Measurements from ENCODE around the gene SLC39A1.
"Not testable (repeated sequence)": the region's sequence is repeated elsewhere in the genome, so short reads cannot be mapped to it uniquely, and the experiment has no call there.

The SLC39A1 gene, protein sequence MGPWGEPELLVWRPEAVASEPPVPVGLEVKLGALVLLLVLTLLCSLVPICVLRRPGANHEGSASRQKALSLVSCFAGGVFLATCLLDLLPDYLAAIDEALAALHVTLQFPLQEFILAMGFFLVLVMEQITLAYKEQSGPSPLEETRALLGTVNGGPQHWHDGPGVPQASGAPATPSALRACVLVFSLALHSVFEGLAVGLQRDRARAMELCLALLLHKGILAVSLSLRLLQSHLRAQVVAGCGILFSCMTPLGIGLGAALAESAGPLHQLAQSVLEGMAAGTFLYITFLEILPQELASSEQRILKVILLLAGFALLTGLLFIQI

DNA sequence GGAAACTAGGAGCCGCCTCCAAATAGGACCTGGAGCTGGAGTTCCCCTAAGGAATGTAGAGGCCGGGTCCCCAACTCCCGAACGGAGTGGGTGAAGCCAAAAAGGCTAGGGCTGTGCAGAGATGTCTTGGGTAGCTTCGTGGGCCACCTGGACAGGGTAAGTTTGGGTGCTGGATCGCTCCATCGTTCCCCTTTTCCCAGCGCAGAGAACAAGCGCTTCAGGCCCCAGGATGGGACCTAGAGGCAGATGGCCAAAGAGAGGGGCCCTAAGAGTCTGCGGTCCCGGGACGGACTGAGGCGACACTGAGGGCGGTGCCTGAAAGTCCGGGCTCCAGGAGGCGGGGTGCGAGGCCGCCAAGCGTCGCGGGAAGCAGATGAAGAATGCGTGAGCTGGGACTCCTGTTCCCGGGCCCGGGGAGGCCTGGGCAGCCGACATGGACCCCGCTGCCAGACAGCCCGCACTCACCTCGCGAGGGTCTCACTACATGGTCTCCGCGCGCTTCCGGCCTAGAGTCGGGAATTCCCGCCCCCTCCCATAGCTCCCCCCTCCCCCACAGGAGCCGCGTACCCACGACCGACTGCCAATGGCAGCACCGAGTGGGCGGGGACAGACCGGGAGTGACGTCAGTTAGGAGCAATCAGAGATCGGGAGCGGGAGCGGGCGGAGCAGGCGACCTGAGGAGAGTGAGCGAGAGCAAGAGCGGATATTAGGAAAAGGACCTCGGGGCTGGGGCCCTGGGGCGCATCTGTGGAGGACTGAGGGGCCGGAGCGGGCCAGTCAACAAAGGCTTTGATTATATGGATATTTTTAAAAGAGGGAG is at the start of gene SLC39A1:
Gene SLC39A1 (minus strand): TSS at position 508 of the 820 bp plus-strand sequence. CDS start 822 bp downstream, outside the sequence.
- DNase-seq: peak; percentile 96

DNA sequence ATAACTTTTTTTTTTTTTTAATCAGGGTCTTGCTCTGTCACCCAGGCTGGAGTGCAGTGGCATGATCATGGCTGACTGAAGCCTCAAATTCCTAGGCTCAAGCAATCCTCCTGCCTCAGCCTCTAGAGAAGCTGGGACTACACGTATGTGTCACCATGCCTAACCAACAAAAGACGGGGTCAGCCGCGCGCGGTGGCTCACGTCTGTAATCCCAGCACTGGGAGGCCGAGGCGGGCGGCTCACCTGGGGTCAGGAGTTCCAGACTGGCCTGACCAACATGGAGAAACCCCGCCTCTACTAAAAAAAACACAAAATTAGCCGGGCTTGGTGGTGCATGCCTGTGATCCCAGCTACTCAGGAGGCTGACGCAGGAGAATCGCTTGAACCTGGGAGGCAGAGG is 49.2 kb upstream of the SLC39A1 start:
- not testable (repeated sequence) for DNase-seq

DNA sequence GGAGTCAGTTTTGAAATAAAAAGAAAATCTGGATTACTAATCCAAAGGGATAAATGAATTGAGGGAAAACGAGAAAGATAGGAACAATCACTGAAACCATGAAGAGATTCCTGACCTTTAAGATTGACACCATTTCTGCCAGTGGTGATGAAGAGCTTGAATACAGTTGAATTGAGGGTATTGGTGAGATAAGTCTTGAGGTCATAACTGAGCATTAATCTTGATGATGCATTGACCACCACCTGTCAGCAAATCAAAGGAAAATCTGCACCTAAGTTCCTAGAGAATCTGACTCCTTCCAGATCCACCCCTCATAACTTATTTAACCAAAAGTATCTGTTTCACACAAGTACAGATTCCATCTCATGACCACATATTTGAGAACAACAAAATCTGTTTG is 48.8 kb upstream of the SLC39A1 start:
- DNase-seq: no peak

DNA sequence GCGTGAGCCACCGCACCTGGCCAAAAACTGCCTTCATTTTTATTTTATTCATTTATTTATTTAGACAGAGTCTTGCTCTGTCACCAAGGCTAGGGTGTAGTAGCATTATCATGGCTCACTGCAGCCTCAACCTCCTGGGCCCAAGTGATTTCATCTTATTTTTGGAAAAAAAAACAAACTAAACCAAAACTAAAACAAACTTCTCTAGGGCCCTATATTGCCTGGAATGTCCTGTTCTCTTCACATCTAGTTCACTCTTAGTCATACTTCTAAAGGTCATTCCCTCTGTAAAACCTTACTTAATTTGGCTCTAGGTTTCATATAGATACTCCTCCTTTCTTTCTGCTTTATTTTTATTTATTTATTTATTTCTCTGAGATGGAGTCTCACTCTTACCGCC is 42.8 kb upstream of the SLC39A1 start:
- DNase-seq: no peak

DNA sequence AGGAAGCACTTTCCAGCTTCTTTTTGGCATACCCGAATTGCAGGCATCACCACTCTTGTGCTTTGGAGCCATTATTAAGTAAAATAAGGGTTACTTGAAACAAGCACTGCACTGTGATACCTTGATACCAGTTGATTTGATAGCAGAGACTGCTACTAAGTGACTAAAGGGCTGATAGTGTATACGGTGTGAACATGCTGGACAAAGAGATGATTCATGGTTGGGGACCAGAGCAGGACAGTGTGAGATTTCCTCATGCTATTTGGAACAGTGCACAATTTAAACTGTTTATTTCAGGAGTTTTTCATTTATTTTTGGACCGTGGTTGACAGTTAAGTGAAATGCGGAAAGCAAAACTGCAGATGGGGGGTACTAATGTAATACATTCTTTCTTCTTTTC is 37.1 kb upstream of the SLC39A1 start:
- DNase-seq: no peak

DNA sequence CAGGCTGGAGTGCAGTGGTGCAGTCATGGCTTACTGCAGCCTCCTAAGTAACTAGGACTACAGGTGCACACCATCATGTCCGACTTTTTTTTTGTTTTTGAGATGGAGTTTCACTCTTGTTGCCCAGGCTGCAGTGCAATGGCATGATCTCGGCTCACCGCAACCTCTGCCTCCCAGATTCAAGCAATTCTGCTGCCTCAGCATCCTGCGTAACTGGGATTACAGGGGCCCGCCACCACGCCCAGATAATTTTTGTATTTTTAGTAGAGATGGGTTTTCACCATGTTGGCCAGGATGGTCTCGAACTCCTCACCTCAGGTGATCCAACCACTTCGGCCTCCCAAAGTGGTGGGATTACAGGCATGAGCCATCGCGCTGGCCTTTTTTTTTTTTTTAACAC is 33.5 kb upstream of the SLC39A1 start:
- not testable (repeated sequence) for DNase-seq

DNA sequence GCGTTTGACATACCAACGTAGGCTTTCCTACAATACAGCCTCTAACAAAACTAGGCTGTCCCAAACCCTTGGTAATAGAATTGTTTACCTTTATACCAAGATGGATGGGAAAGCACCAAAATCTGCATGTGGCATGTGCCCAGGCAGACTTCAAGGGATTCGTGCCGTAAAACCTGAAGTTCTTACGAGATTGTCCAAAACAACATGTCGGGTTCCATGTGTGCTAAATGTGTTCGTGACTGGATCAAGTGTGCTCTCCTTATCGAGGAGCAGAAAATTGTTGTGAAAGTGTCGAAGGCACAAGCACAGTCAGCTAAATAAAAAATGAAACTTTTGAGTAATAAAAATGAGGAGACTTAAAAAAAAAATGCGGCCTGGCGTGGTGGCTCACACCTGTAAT is 32.3 kb upstream of the SLC39A1 start:
- DNase-seq: no peak

DNA sequence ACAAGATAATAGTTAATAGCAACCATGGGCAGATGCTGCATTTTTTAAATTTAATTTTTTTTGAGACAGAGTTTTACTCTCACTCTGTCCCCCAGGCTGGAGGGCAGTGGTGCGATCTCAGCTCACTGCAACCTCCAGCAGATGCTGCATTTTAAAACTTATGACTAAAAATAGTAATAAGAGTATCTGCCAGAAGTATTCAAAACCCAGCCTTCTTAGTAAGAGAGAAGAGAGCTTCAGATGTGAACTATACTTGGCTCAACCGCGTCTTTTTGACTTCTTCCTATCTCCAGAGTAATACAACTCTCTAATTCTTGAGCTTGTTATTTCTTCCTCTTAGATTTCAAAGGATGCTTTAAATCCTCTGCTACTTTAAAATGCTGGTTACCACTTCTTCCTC is 31.9 kb upstream of the SLC39A1 start:
- DNase-seq: no peak

DNA sequence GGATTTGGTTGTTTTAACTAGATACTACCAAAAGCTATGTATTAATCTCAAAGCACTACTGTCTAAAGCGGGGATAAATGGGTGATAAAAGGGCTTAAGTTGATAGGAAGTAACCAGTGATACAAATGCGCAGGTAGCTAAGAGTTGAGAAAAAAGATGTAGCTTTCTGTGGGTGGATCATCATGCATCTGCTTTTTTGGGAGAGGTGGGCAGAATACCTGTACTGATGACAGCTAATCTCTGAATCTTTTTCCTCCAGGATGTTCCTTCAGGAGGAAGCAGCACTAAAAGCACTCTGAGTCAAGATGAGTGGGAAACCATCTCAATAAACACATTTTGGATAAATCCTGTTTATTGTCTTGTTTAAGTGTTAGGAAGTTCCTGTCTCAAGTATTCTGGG is 28.5 kb upstream of the SLC39A1 start:
- DNase-seq: no peak

DNA sequence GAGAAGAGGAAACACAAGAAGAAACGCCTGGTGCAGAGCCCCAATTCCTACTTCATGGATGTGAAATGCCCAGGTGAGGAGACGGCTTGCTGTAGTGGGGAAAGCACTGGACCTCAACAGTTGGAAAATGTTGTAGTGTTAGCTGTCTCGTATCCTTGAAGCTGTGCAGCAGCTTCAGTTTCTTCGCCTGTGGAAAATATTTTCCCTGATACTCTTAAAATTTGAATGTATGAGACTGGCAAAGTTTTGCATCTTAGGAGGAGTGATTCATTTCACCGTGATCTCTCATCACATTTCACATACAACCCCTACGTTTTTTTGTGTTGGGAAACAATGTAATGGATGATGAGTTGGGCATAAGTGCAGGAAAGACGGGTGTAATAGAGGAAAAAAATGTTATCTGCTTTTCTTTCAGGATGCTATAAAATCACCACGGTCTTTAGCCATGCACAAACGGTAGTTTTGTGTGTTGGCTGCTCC is 27.9 kb upstream of the SLC39A1 start:
- no peak for DNase-seq

DNA sequence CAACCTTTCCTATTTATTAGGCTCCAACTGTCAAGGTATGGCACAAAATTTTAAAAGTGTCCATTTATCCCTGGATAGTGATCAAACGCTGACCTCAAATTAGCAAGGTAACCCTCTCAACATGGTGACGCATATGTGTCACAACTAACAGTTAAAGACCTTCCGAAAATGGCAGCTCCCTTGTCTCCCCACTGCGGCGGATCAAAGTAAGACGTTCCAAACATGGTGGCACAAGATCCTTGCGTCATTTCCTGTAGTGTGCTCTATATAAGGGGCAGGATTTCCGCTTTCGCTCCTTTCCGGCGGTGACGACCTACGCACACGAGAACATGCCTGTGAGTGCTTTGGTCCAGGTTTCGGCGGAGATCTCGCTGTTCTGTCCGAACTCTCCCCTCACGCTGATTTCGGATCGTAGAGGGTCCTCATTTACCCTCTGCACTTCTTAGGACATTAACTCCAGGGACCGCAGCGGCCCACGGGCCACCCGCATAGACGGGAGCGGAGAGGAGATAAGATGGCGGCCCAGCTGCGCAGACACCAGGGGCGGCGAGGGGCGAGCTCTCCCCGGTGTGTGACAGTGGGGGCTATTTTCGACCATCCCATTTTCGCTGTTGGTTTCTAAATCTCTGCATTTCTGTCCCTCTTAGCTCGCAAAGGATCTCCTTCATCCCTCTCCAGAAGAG is 27.3 kb upstream of the SLC39A1 start, which contains the start of gene RPS27:
Gene RPS27 (plus strand): TSS at position 295 of the 683 bp plus-strand sequence. CDS start 35 bp downstream, at position 330.
- DNase-seq: peak; percentile 98

DNA sequence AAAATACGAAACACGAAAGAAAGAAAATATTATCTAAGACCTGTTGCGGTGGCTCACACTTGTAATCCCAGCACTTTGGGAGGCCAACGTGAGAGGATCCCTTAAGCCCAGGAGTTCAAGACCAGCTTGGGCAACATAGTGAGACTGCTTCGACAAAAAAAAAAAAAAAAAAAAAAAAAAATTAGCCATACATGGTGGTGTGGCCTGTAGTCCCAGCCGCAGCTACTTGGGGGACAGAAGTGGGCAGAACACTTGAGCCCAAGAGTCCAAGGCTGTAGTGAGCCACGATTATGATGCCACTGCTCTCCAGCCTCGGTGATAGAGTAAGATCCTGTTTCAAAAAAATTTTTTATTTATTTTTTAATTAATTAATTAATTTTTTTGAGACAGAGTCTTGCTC is 24.3 kb upstream of the SLC39A1 start:
- no peak for DNase-seq

DNA sequence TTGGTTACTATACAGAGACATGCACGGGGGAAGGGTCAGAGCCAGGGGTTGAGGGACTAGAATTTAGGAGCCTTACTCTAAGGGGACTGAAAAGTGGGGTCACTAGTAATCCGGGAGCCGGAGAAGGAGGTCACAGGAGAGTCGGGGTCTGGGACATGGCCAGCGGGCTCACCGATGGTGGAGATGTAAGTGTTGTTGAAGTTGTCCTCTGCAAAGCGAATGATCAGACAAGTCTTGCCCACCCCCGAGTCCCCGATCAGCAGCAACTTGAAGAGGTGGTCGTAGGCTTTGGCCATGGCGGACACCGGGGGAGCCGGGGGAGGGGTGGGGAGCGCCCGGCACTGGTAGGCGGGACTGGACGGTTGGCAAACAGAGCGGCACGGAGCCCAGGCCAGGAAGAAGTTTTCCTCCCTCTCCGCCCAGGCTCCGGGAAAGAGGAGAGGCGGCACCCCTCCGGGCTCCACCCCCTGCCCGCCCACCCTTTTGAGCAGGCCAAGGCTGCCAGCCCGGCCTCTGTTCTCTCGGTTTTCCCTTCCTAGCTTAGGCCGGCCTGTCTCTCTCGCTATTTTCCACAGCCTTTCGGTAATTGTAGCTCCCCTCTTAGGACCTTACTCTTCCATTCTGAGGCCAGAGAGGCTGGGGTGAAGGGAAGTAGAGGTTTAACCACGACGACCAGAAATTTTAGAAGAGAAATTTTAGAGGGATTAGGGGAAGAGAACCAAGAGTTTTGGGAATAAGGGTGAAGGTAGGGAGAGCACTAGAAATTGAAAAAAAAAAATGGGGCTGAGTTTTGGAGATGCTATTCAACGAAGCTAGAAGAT is 22.8 kb upstream of the SLC39A1 start, which contains the start of gene RAB13:
Gene RAB13 (minus strand): TSS at position 399 of the 821 bp plus-strand sequence. CDS start 103 bp downstream, at position 296.
- peak; percentile 82 for DNase-seq

DNA sequence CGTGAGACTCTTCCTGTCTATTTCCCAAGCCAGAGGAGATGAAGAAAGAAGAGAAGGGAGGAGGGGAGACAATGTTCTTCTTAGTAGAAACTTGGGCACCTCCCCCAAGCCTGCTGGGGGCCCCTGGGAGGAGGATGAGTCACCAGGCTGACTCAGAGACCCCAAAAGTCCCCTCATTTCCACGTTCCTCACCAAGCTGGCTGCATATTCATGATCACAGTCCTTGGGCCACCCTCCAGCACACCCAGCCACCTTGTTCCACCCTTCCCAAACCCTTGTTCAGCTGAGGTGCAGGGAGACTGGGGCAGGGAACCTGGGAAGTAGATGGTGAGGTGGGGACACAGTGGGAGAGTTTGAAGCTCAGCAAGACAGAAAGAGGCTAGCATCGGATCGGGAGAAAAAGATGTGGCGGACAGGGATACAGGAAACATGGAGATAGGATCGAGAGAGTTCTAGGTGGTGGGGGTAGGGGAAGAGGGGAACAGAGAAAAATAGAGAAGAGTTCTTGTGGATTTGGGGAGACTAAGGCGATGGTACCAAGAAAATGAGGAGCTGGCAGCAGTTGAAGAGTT is 22.1 kb upstream of the SLC39A1 start:
- no peak for DNase-seq

DNA sequence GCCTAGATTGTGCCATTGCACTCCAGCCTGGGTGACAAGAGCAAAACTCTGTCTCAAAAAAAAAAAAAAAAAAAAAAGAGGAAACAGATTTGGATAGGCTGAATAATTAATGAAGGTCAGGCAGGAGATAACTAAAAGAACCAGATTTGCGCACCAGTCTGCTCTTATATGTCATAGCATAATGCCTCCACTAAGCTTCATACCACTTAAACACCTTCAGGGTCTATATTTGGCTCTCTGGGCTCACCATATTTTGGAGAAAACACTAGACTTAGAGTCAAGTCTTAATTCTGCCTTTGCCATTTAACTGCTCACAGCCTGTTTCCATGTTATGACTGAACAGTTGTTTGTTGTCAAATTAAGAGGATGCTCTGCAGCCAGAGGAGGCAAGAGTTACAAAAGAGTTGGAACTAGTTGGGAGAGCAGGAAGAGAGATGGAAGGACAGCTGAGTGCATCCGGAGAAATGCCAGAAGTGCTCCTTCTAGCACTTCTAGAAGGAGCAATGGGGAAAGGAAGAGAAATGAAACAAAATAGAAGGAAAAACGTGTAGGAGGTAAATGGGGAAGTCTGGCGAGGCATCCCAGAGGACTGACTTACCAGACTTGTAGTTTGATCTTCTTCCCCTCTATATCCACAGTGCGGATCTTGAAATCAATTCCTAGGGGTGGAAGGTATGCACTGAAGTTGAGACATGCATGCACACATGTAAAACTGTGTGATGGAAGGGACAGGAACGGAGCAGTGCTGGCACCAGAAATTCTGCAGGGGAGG is 21.0 kb upstream of the SLC39A1 start:
- DNase-seq: no peak

DNA sequence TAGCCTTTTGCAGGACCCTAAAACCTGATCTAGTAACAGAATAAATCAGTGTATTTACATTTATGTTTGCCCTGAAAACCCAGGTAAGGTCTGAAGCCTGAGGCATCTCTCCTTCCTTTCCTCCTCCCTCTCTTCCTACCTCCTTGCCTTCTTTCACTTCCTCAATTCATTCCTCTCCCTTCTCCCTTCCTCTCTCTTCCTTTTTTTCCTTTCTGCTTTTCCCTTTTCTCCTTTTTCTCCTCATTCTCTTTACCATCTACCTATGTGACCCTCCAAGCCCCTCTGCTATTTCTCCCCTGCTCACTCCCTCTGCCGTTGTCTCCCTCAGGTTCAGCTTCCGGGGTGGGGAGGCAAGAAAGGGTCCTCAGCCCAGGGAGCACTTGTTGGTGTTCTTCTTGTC is 18.4 kb upstream of the SLC39A1 start:
- not testable (repeated sequence) for DNase-seq

DNA sequence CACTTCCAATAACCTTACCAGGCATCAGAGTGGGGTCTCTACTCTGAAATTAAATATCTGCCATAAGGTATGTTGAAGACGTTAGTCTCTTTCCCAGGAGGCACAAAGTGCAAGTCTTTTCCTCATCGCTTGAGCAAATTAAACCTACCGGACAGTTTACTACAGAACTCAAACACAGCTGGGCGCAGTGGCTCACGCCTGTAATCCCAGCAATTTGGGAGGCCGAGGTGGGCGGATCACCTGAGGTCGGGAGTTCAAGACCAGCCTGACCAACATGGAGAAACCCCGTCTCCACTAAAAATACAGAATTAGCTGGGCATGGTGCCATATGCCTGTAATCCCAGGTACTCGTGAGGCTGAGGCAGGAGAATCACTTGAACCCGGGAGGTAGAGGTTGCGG is 15.8 kb upstream of the SLC39A1 start:
- not testable (repeated sequence) for DNase-seq

DNA sequence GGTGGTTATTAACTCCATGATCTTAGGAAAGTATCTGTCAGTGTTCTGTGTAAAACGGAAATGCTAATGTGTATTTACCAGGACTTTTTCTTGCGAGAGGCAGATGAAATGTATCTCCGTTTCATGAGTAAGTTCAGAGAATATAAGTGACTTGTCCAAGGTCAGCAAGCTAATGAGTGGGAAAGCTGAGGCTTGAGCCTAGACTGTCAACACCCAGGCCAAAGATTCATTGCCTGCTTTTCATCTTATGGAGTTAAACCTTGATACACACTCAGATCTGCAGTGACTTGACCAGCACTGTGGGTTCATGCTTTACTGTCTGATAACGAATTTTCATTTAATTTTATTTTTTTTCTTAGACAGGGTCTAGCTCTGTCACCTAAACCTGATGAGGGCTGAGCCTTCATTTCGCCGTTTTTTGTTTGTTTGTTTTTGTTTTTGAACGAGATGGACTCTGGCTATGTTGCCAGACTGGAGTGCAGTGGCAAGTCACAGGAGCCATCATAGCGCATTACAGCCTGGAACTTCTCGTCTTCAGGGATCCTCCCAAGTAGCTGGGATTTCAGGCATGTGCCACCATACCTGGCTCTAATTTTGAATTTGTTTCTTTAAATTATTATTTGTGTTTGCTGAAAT is 15.1 kb upstream of the SLC39A1 start:
- DNase-seq: no peak

DNA sequence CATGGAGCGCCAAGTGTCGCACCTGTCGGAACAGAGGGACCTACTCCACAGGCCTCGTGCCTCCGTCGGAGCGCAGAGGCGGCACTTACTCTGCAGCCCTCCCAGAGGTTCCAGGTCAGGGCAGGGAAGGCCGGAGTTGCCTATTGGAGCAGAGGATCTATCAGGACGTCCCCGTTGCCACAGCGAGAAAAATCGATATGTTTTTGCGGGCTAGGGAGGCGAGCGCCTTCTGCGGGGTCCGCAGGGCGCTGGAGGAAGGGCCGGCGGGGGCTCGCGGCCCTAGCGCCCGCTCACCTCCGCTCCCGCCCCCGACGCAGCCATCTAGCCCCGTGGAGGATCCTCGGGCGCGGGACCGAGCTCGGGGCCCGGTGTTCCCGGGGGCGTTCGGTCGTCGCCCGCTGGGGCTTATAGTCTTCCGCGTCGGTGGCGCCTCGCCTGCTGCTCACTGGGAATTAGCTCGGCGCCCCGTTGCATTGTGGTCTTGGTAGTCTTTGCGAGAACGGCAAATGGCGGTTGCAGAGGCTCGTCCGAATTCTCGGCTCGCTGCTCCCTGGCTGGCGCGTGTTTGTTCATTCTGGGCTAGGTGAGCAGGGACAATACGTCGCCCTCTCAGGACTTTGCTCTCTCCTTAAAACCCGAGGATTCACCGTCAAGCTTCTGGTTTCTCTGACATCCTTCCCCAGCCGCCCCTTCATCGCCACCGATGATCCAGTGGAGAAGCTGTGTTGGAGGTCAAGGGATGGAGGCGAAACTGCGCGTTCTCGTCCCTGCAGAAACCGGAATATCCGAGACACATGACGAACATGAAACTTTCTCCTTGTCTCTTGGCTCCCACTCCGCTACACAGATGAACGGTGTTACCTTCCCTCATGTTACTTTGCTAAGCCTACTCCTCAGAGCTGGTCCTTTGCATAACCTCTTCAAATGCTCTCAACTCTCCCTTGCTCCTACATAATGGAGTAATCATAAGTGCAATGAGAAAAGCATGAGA is 14.2 kb upstream of the SLC39A1 start, which contains the start of gene JTB:
Gene JTB (minus strand): TSS at position 425 of the 991 bp plus-strand sequence. CDS start 422 bp downstream, at position 3.
- peak; percentile 88 for DNase-seq

Data from NCI-H2227 treated with DMSO at 0.1 percent for 48 hours (cell line).